GM18499 (cell line): Measurements from ENCODE around the gene NNMT.

ENCODE experiments used
- ATAC-seq: cut with Tn5 transposase; IDR thresholded peaks from one replicate; pipeline ENCODE4 v1.9.1; 2021; ENCODE audit warnings: moderate number of reproducible peaks; ENCODE audit not compliant: insufficient read depth, unreplicated experiment

The NNMT gene

GRCh38 chr11:114295676-114296604 is at the start of gene NNMT:
TSS of gene NNMT (plus strand) at chr11:114296399. CDS start at chr11:114296557, 158 bp downstream.
- ATAC-seq = no peak

GRCh38 chr11:114247070-114247789 is 49.0 kb upstream of the NNMT start:
- no peak for ATAC-seq

- ATAC-seq = no peak
Observed at GRCh38 chr11:114250180-114250579, 46.0 kb upstream of the NNMT start.

- no peak for ATAC-seq
Observed at GRCh38 chr11:114250993-114251814, 45.0 kb upstream of the NNMT start.

- no peak for ATAC-seq
Observed at GRCh38 chr11:114251815-114252337, 44.3 kb upstream of the NNMT start.

GRCh38 chr11:114252767-114253166 is 43.4 kb upstream of the NNMT start:
- ATAC-seq = no peak

- no peak for ATAC-seq
Observed at GRCh38 chr11:114253771-114254170, 42.4 kb upstream of the NNMT start.

GRCh38 chr11:114254571-114255146 is 41.5 kb upstream of the NNMT start:
- no peak for ATAC-seq

GRCh38 chr11:114255289-114255688 is 40.9 kb upstream of the NNMT start:
- ATAC-seq = no peak

GRCh38 chr11:114256176-114256966 is 39.8 kb upstream of the NNMT start:
- no peak for ATAC-seq

- no peak for ATAC-seq
Observed at GRCh38 chr11:114256967-114257286, 39.3 kb upstream of the NNMT start.

- no peak for ATAC-seq
Observed at GRCh38 chr11:114257621-114258558, 38.3 kb upstream of the NNMT start.

GRCh38 chr11:114258696-114259095 is 37.5 kb upstream of the NNMT start:
- no peak for ATAC-seq

GRCh38 chr11:114259124-114259526 is 37.1 kb upstream of the NNMT start:
- ATAC-seq = no peak

- ATAC-seq = no peak
Observed at GRCh38 chr11:114259551-114259983, 36.6 kb upstream of the NNMT start.

GRCh38 chr11:114260077-114260476 is 36.1 kb upstream of the NNMT start:
- no peak for ATAC-seq

GRCh38 chr11:114260483-114260882 is 35.7 kb upstream of the NNMT start:
- ATAC-seq = no peak

GRCh38 chr11:114261791-114262190 is 34.4 kb upstream of the NNMT start:
- no peak for ATAC-seq
